Measurements from ENCODE around the gene CA9. TPM values are rescaled to one million over a fixed set of nuclear protein-coding genes. Genes with fewer than 3 reads are reported as not detected.
A peak's percentile ranks its signal among the peaks of the same experiment; 100 is the strongest.

Gene CA9
- total RNA-seq, 1 donor from 2014 or later: not detected

- H3K4me3 Mint-ChIP-seq (ENCODE audit: unreplicated experiment): peak overlapping the region; percentile 20
- H3K36me3 ChIP-seq (ENCODE audit: insufficient read depth, low read length): no peaks in the 10 kb centered on the region
- H3K27me3 Mint-ChIP-seq (ENCODE audit: low read depth, unreplicated experiment): peaks cover 20% of the 10 kb centered on the region
- H3K9ac ChIP-seq (ENCODE audit: low read length): no peak overlapping the region
- H3K9me3 Mint-ChIP-seq (ENCODE audit: unreplicated experiment): no peaks in the 10 kb centered on the region
- peaks cover under 1% of the 10 kb centered on the region for H4K20me1 ChIP-seq (ENCODE audit: insufficient read depth, low read length)
- no peaks in the 10 kb centered on the region for H3K36me3 Mint-ChIP-seq (ENCODE audit: low read depth, unreplicated experiment)
- H3K9me3 ChIP-seq (ENCODE audit: insufficient read depth, low read depth, low read length): no peaks in the 10 kb centered on the region
- H3K4me1 ChIP-seq (ENCODE audit: insufficient read depth, low read length): peaks cover 20% of the 10 kb centered on the region
- H3K27ac Mint-ChIP-seq (ENCODE audit: unreplicated experiment): no peak overlapping the region
- no peak overlapping the region for H3K27ac ChIP-seq (ENCODE audit: low read depth, low read length)
- no peak overlapping the region for H3K4me3 ChIP-seq (ENCODE audit: insufficient read depth, low read depth, low read length)
- H3K79me2 ChIP-seq (ENCODE audit: insufficient read depth, low read length): no peaks in the 10 kb centered on the region
- TF ChIP-seq, protein P1, sequence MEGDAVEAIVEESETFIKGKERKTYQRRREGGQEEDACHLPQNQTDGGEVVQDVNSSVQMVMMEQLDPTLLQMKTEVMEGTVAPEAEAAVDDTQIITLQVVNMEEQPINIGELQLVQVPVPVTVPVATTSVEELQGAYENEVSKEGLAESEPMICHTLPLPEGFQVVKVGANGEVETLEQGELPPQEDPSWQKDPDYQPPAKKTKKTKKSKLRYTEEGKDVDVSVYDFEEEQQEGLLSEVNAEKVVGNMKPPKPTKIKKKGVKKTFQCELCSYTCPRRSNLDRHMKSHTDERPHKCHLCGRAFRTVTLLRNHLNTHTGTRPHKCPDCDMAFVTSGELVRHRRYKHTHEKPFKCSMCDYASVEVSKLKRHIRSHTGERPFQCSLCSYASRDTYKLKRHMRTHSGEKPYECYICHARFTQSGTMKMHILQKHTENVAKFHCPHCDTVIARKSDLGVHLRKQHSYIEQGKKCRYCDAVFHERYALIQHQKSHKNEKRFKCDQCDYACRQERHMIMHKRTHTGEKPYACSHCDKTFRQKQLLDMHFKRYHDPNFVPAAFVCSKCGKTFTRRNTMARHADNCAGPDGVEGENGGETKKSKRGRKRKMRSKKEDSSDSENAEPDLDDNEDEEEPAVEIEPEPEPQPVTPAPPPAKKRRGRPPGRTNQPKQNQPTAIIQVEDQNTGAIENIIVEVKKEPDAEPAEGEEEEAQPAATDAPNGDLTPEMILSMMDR (IDR thresholded peaks at IDR 0.05; ENCODE audit: insufficient read depth, low read depth, low read length): no peak
- DNase-seq (ENCODE audit: low read depth) (no peak), FAIRE-seq (no peak)
- no peak overlapping the region for H3K4me2 ChIP-seq (ENCODE audit: low read length)
- peaks cover 11% of the 10 kb centered on the region for H3K27me3 ChIP-seq (ENCODE audit: insufficient read depth, low read length)
- H2AFZ ChIP-seq (ENCODE audit: low read depth, low read length): no peak overlapping the region
- peaks cover 6% of the 10 kb centered on the region for H3K4me1 Mint-ChIP-seq (ENCODE audit: low read depth, unreplicated experiment)
Observed at GRCh38 chr9:35674025-35674361, 265 bp downstream of the CA9 start.

GRCh38 chr9:35675204-35675603 lies 1.5 kb downstream of the CA9 start:
- H3K27ac ChIP-seq (ENCODE audit: low read depth, low read length): no peak overlapping the region
- H3K4me3 ChIP-seq (ENCODE audit: insufficient read depth, low read depth, low read length): peak overlapping the region; percentile 48
- peaks cover 16% of the 10 kb centered on the region for H3K4me1 ChIP-seq (ENCODE audit: insufficient read depth, low read length)
- Mint-ChIP-seq H3K27ac (ENCODE audit: unreplicated experiment) (no peak overlapping the region), H3K9me3 (ENCODE audit: unreplicated experiment) (no peaks in the 10 kb centered on the region), H3K36me3 (ENCODE audit: low read depth, unreplicated experiment) (no peaks in the 10 kb centered on the region), H3K27me3 (ENCODE audit: low read depth, unreplicated experiment) (peaks cover 20% of the 10 kb centered on the region), H3K4me1 (ENCODE audit: low read depth, unreplicated experiment) (peaks cover 2% of the 10 kb centered on the region), H3K4me3 (ENCODE audit: unreplicated experiment) (peak overlapping the region; percentile 73)
- H3K9me3 ChIP-seq (ENCODE audit: insufficient read depth, low read depth, low read length): no peaks in the 10 kb centered on the region
- no peaks in the 10 kb centered on the region for H3K36me3 ChIP-seq (ENCODE audit: insufficient read depth, low read length)
- DNase-seq (ENCODE audit: low read depth): no peak
- TF ChIP-seq, protein P1 (IDR thresholded peaks at IDR 0.05; ENCODE audit: insufficient read depth, low read depth, low read length): no peak
- TF ChIP-seq EZH2 (IDR thresholded peaks at IDR 0.05; ENCODE audit: insufficient read depth, low read length): no peak
- peak overlapping the region; percentile 93 for H3K4me2 ChIP-seq (ENCODE audit: low read length)
- FAIRE-seq: no peak
- no peaks in the 10 kb centered on the region for H3K79me2 ChIP-seq (ENCODE audit: insufficient read depth, low read length)
- H4K20me1 ChIP-seq (ENCODE audit: insufficient read depth, low read length): peaks cover 8% of the 10 kb centered on the region
- H3K9ac ChIP-seq (ENCODE audit: low read length): peak overlapping the region; percentile 54
- H2AFZ ChIP-seq (ENCODE audit: low read depth, low read length): peak overlapping the region; percentile 98
- peaks cover 11% of the 10 kb centered on the region for H3K27me3 ChIP-seq (ENCODE audit: insufficient read depth, low read length)

- H2AFZ ChIP-seq (ENCODE audit: low read depth, low read length): peak overlapping the region; percentile 98
- Mint-ChIP-seq H3K27me3 (ENCODE audit: low read depth, unreplicated experiment) (peaks cover 20% of the 10 kb centered on the region), H3K27ac (ENCODE audit: unreplicated experiment) (no peak overlapping the region), H3K9me3 (ENCODE audit: unreplicated experiment) (no peaks in the 10 kb centered on the region), H3K4me1 (ENCODE audit: low read depth, unreplicated experiment) (peaks cover 3% of the 10 kb centered on the region), H3K36me3 (ENCODE audit: low read depth, unreplicated experiment) (no peaks in the 10 kb centered on the region), H3K4me3 (ENCODE audit: unreplicated experiment) (peak overlapping the region; percentile 81)
- H3K4me3 ChIP-seq (ENCODE audit: insufficient read depth, low read depth, low read length): peak overlapping the region; percentile 48
- H3K27ac ChIP-seq (ENCODE audit: low read depth, low read length): no peak overlapping the region
- no peaks in the 10 kb centered on the region for H3K9me3 ChIP-seq (ENCODE audit: insufficient read depth, low read depth, low read length)
- FAIRE-seq: no peak
- peak overlapping the region; percentile 54 for H3K9ac ChIP-seq (ENCODE audit: low read length)
- H4K20me1 ChIP-seq (ENCODE audit: insufficient read depth, low read length): peaks cover 15% of the 10 kb centered on the region
- no peaks in the 10 kb centered on the region for H3K79me2 ChIP-seq (ENCODE audit: insufficient read depth, low read length)
- peak overlapping the region; percentile 93 for H3K4me2 ChIP-seq (ENCODE audit: low read length)
- no peak for TF ChIP-seq EZH2 (IDR thresholded peaks at IDR 0.05; ENCODE audit: insufficient read depth, low read length)
- TF ChIP-seq, protein P1 (IDR thresholded peaks at IDR 0.05; ENCODE audit: insufficient read depth, low read depth, low read length): no peak
- H3K36me3 ChIP-seq (ENCODE audit: insufficient read depth, low read length): no peaks in the 10 kb centered on the region
- peaks cover 11% of the 10 kb centered on the region for H3K27me3 ChIP-seq (ENCODE audit: insufficient read depth, low read length)
- H3K4me1 ChIP-seq (ENCODE audit: insufficient read depth, low read length): peaks cover 16% of the 10 kb centered on the region
- DNase-seq (ENCODE audit: low read depth): no peak
Observed at GRCh38 chr9:35675732-35676392, 2.1 kb downstream of the CA9 start.

Data from astrocyte (in vitro differentiated cells and primary cell).